GM18519 (cell line): Measurements from ENCODE around the gene KRT84.

Experiments
- ATAC-seq: cut with Tn5 transposase; IDR thresholded peaks from one replicate; pipeline ENCODE4 v1.9.1; 2021; ENCODE audit warnings: mild to moderate bottlenecking, moderate library complexity; ENCODE audit not compliant: unreplicated experiment, low FRiP score

The KRT84 gene, protein sequence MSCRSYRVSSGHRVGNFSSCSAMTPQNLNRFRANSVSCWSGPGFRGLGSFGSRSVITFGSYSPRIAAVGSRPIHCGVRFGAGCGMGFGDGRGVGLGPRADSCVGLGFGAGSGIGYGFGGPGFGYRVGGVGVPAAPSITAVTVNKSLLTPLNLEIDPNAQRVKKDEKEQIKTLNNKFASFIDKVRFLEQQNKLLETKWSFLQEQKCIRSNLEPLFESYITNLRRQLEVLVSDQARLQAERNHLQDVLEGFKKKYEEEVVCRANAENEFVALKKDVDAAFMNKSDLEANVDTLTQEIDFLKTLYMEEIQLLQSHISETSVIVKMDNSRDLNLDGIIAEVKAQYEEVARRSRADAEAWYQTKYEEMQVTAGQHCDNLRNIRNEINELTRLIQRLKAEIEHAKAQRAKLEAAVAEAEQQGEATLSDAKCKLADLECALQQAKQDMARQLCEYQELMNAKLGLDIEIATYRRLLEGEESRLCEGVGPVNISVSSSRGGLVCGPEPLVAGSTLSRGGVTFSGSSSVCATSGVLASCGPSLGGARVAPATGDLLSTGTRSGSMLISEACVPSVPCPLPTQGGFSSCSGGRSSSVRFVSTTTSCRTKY

DNA sequence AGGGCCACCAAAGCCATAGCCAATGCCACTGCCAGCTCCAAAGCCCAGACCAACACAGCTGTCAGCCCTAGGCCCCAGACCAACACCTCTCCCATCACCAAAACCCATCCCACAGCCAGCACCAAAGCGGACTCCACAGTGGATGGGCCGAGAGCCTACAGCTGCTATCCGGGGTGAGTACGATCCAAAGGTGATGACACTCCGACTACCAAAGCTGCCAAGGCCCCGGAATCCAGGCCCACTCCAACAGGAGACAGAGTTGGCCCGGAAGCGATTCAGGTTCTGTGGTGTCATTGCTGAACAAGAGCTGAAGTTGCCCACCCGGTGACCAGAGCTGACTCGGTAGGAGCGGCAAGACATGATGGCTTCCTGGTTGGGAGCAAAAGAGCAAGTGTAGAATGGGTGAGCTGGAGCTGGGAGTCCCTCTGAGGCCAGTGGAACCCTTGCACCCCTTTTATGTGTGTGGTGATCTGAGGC, at the start of gene KRT84:
Gene KRT84, minus strand, starts transcription at position 427 of the 477 bp plus-strand sequence. Its CDS starts 67 bp downstream, at position 360.
- no peak for ATAC-seq

DNA sequence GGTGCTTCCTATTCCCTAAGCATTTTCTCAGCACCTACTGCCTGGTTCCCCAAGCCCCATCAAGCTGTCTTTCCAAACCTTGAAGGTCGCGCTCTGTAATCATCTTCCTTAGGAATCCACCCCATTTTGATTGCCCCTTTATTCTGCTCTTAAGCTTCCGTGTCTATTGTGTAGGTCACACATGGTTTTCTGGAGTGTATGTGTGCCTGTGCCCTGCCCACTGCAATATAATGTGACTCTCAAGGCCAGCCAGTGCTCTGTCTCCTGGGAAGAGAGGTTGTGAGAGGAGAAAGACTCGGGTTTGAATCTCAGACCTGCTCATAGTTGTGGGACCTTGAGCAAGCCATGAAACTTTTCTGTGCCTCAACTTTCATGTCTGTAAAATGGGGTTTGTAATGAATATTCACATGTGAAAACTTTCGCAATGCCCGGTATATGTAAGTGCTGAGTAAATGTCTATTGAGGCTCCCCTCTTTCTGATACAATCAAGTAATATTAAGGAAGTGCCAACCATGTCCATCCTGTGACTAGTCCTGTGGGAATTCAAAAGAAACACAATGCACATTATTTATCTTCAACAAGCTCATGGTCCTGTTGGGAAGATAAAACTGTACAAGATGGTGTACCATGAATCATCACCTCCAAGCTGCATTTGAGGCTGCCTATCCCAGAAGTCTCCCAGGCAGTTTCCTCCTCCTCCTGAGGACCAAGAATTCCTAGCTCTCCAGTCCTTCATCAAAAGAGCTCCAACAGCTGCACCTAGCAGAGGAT, 49.5 kb upstream of the KRT84 start:
- ATAC-seq, result no peak

DNA sequence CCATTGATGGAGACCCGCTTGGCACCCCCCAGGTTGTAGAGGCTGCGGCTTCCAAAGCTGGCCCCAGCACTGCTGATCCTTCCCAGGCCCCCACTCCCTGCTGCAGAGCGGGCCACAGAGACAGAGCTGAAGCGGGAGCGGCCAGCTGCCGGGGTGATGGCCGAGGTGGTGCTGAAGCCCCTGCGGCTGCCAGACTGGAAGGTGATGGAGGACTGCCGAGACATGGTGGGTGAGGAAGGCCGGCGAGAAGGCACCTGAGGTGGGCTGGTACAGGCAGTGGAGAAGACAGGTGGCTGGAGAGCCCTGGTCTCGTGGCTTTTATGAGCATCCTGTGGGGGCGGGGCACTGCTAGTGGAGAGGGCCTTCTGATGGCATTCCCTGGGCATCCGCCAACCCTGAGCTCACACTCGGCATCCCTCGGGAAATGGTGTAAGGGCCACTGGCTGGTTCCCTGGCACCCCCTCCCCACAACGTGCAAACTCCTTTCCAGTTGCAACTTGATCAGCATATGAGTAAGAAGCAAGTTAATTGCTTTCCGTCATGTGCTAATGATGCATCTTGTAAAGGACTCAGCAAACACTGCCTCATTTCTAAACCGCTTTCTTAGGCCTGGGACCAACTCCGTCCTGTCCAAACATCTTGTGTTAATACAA, 48.8 kb upstream of the KRT84 start, which contains the start of gene KRT75:
Gene KRT75, minus strand, starts transcription at position 291 of the 653 bp plus-strand sequence. Its CDS starts 67 bp downstream, at position 224.
- no peak for ATAC-seq

DNA sequence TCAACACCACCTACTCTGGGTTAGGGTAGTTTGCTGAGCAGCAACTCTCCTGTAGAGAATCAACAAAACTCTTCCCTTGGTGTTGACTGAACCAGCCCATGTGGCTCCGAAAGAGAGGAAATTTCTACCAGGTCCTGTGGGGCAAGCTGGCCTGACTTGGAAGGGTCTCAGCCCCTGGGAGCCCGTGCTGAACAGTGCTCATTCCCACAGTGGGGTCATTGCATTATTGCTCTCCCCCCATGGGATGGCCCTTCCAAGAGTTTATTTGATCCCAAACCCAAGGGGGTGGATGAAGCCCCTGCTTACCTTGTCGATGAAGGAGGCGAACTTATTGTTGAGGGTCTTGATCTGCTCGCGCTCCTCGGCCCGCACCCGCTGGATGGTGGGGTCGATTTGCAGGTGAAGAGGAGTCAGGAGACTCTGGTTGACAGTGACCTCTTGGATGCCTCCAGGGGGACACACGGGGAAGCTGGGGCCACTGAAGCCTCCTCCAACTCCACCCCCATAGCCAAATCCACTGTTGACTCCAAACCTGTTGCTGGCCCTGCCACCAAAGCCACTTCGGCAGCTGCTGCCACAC, 48.1 kb upstream of the KRT84 start:
- ATAC-seq, result no peak

DNA sequence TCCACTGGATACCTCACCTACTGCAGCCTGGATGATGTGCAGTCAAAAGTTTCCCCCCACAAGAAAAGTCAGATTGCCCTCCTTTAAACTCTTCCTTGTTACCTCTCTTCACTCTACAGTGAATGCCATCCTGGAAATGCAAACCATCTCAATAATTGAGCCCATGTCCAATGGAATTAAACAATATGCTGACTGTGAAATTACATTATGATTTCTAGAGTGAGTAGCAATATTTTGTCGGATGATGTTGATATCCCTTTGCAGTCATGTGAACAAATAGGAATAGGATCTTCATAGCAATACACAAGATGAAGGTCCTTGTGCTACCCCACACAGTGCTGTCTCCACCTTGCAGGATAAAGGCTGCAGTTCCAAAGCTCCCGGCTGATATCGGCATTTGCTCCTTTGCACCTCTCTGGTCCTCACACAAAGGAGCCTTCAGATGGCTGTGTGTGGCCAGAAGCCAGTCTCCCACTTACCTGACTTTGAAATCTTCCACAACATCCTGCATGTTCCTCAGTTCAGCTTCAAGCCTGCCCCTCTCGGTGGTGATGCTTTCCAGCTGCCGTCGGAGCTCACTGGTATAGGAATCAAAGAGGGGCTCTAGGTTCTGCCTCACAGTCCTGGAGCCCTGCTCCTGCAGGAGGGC, 47.2 kb upstream of the KRT84 start:
- no peak for ATAC-seq

DNA sequence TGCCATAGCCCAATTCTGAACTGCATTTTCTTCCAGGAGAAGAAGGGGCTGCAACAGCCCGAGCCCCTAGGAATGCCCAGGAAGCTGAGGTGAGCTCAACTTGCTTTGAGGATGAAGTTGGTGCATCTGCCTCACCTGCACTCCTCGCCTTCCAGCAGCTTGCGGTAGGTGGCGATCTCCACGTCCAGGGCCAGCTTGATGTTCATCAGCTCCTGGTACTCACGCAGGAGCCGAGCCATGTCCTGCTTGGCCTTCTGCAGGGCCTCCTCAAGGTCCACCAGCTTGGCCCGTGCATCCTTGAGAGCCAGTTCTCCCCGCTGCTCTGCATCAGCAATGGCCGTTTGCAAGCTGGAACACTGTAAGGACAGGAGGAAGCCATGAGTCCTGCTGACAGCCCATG, 42.7 kb upstream of the KRT84 start:
- ATAC-seq, result no peak

DNA sequence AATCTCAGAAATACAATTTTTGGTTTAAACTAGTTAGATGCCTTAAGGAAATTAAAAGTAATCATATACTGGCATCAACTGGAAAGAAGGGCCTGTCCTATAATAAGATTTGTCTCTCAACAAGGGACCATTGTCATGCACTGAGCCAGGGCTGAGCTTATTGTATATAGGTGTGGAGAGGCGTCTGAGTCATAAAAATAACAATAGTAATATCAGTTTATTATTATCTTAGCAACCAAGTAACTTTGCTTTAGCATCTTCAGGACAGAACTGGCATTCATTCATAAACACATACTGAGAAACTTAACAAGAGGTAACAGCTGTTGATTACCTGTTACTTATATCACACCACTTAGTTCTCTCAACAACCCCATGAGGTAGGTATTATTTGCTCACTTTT, 41.6 kb upstream of the KRT84 start:
- ATAC-seq, result no peak

DNA sequence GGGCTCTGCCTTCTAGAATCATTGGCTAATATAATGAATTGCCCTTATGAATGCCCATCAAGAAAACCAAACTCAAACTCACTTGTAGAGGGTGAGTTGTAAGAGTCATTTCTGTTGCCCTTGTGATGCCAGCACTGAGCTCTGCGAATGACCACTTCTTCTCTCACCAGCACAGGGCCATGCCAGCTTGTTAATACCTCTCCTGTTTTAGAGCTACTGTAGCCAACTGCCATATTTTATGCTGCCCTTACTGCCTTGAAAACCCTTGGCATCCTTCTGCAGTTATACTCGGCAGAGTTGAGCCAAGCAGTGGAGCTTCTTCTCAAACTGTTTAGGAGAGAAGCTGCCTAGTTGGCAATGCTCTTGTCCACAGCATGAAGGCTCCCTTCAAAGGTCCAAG, 40.6 kb upstream of the KRT84 start:
- no peak for ATAC-seq

DNA sequence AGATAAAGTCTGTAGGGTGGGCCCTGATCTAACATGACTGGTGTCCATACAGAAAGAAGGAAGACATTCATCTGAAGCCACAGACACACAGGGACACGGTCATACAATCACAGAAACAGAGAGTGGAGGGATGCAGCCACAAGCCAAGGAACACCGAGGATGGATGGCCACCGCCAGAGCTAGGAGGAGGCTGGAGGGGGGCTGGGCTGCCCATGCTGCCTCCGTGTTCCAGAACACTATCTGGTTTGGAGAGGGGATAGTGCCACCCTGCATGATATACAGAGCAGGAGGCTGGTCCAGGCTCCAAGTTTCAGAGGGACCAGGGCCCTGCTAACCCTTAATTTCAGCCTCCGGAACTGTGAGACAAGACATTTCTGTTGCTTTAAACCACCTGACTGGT, 40.0 kb upstream of the KRT84 start:
- no peak for ATAC-seq

DNA sequence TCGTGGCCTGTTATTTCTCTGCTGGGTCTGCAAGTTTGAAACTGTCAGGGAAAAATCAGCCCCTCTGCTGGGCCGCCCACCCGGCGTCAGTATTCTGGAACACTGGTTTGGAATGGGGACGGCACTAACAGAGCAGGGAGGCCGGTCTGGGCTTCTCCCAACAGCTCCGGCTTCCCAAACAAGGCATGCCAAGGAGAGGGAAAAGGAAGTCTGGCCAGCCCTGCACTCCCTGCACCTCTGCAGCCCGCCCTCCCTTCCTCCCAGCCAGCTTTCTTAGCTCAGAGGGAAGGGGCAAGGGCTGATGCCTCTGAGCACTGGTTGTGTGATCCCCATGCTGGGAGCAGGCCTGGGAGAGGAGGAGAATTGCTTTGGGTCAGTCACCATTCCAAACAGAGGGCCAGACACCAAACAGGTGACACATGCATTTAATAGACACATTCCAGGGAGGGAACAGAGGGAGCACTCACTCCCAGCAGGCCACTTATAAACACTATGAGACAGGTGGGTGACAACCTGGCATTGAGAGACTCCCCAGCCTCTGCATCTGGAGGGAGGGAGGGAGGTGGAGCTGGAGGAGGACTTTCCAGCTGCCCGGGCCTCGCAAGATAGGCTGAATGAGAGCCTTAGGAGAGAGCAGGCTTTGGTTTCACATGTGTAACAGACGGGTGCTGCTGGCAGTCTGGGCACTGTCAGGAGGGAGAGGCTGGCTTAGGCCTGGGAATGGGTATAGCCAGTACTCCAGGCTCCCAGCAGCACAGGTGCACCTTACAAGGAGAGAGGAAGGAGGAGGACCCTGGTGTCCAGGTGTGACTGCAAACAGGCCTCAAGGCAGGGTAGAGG, 38.4 kb upstream of the KRT84 start:
- no peak for ATAC-seq

DNA sequence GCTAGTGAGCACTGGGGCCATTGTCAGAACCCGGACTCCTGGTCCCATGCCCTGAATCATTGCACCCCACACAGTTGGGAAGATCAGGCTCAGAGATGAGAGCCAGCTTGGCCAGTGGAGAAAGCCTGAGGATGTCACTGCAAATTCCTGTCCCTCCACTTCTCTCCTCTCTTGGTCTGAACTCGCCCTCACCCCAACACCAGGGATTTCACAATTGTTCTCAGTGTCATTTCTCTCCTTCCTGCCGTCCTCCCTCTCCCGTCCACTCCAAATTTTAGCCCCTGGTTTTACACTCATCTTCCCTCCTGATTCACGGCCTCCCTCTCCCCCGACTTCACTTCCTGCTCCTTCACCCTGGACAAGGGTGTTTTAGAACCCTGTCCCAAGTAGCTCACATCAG, 37.6 kb upstream of the KRT84 start:
- no peak for ATAC-seq

DNA sequence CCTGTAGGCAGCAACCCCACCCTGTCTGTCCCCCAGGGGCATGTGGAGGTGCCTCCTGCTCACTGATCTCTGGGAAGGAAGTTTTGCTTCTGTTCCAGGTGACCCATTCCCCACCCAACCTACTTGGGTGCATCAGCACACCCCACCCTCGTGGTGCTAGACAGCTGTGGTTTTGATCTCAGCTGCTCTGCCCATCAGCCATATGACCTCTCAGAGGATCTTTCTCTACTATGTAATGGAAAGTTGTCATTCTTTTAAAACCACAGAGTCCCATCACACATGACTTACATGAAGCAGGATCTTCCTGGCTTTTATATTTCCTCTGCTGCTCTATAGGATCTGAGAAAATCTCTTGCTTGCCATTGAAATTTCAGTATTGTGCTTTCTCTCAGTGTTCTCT, 34.2 kb upstream of the KRT84 start:
- no peak for ATAC-seq

DNA sequence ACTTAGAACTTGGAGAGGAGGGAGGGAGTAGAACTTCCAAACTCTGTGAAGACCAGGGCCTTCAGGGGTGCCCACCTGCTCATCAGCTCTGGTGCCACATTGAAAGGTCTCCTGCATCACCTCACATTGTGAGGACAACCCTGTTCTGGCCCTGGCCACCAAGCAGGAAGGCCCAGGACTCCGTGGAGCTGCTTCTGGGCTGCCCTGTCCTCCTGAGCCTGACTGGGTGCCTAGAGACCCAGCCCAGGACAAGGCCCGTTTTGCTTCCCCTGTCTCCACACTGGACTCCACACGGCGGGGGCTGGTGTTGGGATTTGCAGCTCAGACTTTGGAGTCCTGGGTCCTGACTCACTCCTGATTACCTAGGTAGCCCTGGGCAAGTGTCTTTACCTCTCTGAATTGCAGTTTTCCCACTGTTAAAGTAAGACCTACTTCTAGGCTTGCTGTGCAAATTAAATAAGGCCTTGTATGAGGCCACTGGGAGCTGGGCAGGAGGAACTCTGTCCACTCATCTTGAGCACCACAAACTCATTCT, 33.2 kb upstream of the KRT84 start:
- ATAC-seq, result no peak

DNA sequence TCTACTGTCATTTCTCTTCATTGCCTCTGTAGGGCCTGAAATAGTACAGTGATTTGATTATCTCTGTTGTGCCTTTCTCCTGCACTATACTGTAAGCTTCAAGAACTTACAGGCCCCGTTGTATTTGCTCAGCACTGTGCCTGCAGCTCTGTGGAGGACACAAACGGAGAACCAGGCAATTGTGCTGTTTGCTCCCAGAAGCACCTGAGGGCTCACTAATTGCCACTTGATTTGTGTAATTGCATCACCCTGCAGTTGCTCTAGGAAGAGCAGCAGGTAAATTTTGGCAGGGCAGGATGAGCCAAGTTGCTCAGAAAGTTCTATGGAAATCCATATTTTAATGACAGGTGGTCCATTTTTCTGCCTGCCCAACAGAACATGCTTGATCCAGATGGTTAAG, 32.3 kb upstream of the KRT84 start:
- ATAC-seq, result no peak

DNA sequence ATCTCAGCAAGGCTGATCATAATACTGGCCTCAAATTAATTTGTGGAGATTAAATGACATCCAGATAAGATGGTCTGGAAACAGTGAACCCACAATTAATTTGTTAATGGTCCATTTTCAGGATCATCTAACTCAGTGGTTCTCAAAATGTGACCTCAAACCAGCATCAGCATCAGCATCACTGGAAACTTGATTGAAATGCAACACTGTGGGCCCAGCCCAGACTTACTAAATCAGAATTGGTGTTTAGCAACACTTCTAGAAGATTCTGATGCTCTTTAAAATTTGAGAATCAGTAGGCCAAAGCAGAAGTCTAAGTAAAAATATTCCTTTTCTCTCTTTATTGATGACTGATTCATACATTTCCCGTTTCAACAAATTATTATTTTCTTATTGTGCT, 31.3 kb upstream of the KRT84 start:
- ATAC-seq, result no peak

DNA sequence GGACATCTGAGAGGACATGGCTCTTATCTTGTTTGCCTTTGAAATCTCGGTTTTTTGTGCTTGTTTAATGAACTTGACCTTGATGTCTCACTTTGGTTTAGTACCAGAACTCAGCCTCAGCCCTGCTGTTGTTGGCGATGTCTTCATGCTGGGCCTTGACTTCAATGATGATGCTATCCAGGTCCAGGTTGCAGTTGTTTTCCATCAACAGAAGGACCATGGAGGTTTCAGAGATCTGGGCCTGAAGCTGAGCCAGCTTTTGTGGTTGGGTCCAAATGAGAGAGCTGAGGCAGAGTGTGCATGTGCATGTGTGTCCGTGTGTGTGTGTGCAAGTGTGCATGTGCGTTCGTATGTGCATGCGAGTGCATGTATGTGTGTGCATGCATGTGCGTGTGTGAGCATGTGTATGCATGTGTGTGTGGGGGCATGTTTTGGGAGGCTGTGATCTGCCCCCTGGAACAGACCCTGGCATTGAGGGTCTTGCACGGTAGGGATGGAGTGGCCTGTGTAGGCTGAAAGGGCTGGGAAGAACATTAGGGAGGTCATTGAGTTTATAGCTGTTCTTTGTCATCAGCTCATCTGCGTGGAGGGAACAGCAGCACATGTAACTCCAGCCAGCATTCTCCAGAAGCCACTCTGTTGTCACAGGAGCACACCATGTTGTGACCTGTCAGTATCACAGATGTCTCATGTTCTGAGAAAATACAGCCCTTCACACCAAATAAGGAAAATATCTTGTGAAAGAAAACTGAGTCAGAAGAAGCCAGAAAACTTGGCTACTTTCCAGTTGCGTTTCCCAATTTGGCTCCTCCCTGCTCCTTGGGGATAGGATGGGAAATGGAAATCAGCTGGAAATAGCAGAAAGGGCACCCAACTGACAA, 30.7 kb upstream of the KRT84 start:
- ATAC-seq, result no peak

DNA sequence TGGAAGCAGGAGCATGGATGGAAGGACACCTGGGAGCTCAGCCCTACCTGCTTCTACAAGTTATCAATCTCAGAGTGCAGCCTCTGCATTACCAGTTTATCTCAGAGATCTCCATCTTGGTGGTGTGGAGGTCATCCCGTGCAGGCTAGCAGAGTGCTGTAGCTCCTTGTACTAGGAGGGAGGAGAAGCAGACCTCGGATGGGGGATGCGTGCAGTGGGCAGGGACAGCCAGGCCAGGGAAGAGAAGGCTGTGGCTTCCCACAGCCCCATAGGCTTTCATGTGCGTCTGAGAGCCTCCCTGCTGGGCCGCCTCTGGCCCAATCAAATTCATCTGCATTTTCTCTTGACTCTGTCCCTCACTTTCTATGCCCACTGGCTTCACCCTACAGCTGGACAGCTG, 29.5 kb upstream of the KRT84 start:
- no peak for ATAC-seq
